Central memory CD8-positive, alpha-beta T cell (primary cell): Measurements from ENCODE around the gene CPNE2.
"Not testable (repeated sequence)": the region's sequence is repeated elsewhere in the genome, so short reads cannot be mapped to it uniquely, and the experiment has no call there.

Source experiments
- ATAC-seq: fragments of 150-1000 bp; cut with Tn5 transposase; replicated peaks from 2 replicates; pipeline ENCODE4 v1.10.0; 2022; ENCODE audit warnings: mild to moderate bottlenecking, moderate FRiP score, moderate number of reproducible peaks; ENCODE audit not compliant: poor library complexity, severe bottlenecking; ENCODE audit errors: extremely low read depth
- DNase-seq, 2 donors: peaks; one replicate each; pipeline ENCODE4 v3.0.0; 2021; ENCODE audit warnings: low spot score in 2 of 2
- H3K27ac Mint-ChIP-seq: one replicate; pipeline ENCODE4 v1.8.0; 2022; ENCODE audit warnings: low read depth, mild to moderate bottlenecking, moderate library complexity, mixed read lengths
- H3K27me3 Mint-ChIP-seq: one replicate; pipeline ENCODE4 v1.8.0; 2022; ENCODE audit warnings: mixed read lengths
- H3K36me3 Mint-ChIP-seq: one replicate; pipeline ENCODE4 v1.8.0; 2022; ENCODE audit warnings: mild to moderate bottlenecking, moderate library complexity, mixed read lengths; ENCODE audit not compliant: insufficient read depth
- H3K4me1 Mint-ChIP-seq: one replicate; pipeline ENCODE4 v1.8.0; 2022; ENCODE audit warnings: mixed read lengths
- H3K4me3 Mint-ChIP-seq: one replicate; pipeline ENCODE4 v1.8.0; 2022; ENCODE audit warnings: mild to moderate bottlenecking, moderate library complexity, mixed read lengths
- H3K9me3 Mint-ChIP-seq: one replicate; pipeline ENCODE4 v1.8.0; 2022; ENCODE audit warnings: mixed read lengths

Gene CPNE2

DNA sequence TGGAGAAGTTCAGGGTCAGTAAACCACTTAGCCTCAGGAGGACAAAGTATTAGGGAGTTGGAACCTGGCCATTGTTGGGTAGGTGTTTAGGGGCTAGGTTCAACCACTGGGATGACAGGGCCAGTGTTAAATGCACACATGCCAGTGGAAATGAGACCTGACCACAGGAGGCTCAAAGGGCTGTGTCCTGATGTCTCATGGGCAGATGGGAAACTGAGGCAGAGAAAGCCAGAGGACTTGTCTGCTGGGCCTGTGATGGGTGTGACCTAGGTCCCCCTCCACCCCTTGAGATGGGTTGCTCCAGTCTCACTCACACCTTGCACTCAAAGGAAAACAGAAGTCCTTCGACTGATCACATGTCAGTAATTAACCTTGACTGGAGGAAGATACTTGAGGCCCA lies 16.0 kb downstream of the CPNE2 start:
- DNase-seq, result no peak
- H3K4me3 Mint-ChIP-seq, result no peak overlapping the region
- H3K27ac Mint-ChIP-seq, result no peak overlapping the region

DNA sequence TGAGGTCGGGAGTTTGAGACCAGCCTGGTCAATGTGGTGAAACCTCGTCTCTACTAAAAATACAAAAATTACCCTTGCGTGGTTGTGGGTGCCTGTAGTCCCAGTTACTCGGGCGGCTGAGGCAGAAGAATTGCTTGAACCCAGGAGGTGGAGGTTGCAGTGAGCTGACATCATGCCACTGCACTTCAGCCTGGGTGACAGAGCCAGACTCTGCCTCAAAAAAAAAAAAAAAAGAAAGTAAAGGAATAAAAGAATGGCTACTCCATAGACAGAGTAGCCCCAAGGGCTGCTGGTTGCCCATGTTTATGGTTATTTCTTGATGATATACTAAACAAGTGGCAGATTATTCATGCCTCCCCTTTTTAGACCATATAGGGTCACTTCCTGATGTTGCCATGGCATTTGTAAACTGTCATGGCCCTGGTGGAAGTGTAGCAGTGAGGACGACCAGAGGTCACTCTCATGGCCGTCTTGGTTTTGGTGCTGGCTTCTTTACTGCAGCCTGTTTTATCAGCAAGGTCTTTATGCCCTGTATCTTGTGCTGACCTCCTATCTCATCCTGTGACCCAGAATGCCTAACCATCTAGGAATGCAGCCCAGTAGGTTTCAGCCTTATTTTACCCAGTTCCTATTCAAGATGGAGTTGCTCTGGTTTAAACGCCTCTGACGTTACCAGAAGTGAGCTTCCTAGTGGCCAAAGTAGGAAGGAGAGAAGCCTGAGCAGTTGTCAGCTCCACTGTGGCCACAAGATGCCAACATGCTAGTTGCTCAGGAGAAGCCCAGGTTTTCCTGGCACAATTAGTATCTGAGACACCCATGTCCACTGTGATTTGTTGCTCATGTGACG lies 17.1 kb downstream of the CPNE2 start:
- not testable (repeated sequence) for H3K27ac Mint-ChIP-seq, H3K36me3 Mint-ChIP-seq, ATAC-seq, H3K27me3 Mint-ChIP-seq, DNase-seq, H3K4me3 Mint-ChIP-seq, H3K9me3 Mint-ChIP-seq
- peaks cover 15% of the 10 kb centered on the region for H3K4me1 Mint-ChIP-seq

More for the DNA sequence above, 16.0 kb downstream of the CPNE2 start:
- ATAC-seq, result no peak
- Mint-ChIP-seq H3K27me3 (no peaks in the 10 kb centered on the region), H3K4me1 (peaks cover 21% of the 10 kb centered on the region), H3K9me3 (no peaks in the 10 kb centered on the region), H3K36me3 (peaks cover 2% of the 10 kb centered on the region)

DNA sequence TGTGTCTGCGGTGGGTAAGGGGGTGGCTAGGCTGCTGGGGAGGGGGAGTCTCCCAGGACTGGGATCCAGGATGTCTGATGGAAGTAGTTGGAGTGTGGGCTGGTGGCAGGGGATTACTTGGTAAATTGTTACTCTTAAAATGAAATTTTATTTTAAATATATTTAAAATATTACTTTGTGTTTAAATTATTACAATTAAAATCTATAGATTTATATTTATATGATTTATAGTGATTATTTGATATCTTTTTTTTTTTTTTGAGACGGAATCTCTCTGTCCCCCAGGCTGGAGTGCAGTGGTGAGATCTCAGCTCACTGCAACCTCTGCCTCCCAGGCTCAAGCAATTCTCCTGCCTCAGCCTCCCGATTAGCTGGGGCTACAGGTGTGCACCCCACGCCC lies 18.6 kb downstream of the CPNE2 start:
- ATAC-seq (no peak), DNase-seq (no peak)
- Mint-ChIP-seq H3K4me3 (no peak overlapping the region), H3K36me3 (peaks cover 2% of the 10 kb centered on the region), H3K27ac (no peak overlapping the region), H3K9me3 (no peaks in the 10 kb centered on the region), H3K4me1 (peaks cover 7% of the 10 kb centered on the region), H3K27me3 (no peaks in the 10 kb centered on the region)

DNA sequence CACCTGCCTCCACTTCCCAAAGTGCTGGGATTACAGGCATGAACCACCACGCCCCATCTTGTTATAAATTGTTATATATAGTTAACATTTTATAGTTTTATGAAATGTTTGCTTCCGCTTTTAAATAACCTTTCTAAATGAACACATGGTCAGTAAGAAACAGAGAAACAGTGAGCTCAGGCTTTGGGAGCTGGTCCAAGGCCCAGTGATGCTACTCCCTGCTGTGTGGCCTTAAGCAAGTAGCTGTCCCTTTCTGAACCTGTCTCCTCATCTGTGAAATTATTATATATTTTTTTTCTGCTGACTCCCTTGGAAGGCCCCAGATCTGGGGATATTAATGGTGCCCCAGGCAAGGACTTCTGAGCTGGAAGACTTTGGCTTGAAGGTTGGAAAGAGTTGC lies 19.0 kb downstream of the CPNE2 start:
- no peak overlapping the region for H3K4me3 Mint-ChIP-seq
- ATAC-seq (no peak), DNase-seq (no peak)
- no peaks in the 10 kb centered on the region for H3K27me3 Mint-ChIP-seq
- no peaks in the 10 kb centered on the region for H3K9me3 Mint-ChIP-seq
- no peak overlapping the region for H3K27ac Mint-ChIP-seq
- H3K4me1 Mint-ChIP-seq, result peaks cover 3% of the 10 kb centered on the region
- peaks cover 1% of the 10 kb centered on the region for H3K36me3 Mint-ChIP-seq

DNA sequence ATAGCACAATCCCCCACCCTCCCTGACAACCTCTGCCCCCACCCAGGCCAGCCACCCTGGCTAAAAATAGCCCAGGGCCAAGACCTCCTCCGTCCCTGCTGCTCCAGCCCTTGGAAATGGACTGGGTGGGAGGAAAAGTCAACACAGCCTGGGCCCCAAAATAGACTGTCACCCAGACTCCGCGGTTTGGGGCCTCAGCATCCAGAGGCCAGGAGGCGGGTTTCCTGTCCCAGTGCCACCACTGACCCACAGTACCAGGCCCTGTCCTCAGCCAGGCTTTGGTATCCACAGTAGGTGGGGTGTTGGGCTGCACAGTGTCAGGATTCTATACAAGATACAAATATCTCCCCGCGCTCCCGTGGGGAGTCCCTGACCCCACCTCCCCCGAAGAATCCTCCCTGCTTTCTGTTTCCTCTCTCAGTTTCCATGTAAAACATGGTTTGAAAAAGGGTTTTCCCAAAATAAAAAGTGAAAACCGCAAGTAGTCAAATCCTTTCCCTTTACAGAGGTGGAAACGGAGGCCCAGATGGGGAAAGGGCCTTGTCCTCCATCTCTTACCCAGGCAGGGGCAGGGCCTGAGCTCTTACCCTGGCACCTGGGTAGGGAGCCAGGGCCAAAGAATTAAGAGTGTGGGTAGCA lies 20.1 kb downstream of the CPNE2 start:
- Mint-ChIP-seq H3K4me1 (no peaks in the 10 kb centered on the region), H3K9me3 (no peaks in the 10 kb centered on the region), H3K27ac (no peak overlapping the region), H3K36me3 (no peaks in the 10 kb centered on the region), H3K27me3 (no peaks in the 10 kb centered on the region), H3K4me3 (no peak overlapping the region)
- DNase-seq (no peak), ATAC-seq (no peak)

DNA sequence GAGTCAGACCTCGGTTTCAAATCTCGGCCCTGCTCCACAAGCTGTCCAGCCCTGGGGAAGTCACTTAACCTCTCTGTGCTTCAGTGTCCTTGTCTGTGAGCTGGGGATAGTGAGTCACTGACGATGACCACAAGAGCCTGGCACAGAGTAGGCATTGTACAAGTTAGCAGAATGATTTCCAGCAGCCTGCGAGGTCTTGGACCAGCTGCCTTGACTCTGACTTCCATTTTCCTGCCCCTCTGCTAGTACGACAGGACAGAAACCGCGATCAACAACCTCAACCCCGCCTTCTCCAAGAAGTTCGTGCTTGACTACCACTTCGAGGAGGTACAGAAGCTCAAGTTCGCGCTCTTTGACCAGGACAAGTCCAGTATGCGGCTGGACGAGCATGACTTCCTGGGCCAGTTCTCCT lies 20.7 kb downstream of the CPNE2 start:
- Mint-ChIP-seq H3K27ac (no peak overlapping the region), H3K9me3 (no peaks in the 10 kb centered on the region), H3K27me3 (no peaks in the 10 kb centered on the region), H3K4me3 (no peak overlapping the region), H3K4me1 (no peaks in the 10 kb centered on the region), H3K36me3 (no peaks in the 10 kb centered on the region)
- ATAC-seq (no peak), DNase-seq (no peak)

DNA sequence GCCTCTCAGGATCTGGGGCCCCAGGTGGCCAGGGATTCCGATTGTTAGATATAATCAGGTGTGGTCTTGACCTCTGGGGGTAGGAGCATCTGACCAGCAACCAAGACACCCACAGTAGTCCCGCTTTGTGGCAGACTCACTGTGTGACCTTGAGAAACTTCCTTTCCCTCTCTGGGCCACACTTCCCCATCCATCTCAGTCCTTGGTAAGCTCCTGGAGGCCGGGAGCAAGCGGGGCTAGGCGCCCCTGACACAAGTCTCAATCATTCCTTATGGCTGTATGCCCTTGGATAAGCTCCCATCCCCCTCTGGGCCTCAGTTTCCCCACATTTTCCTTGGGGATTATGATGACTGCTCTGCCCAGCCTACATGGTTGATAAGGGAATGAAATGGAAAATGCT lies 21.3 kb downstream of the CPNE2 start:
- Mint-ChIP-seq H3K27me3 (no peaks in the 10 kb centered on the region), H3K36me3 (no peaks in the 10 kb centered on the region), H3K9me3 (no peaks in the 10 kb centered on the region), H3K27ac (no peak overlapping the region), H3K4me1 (no peaks in the 10 kb centered on the region), H3K4me3 (no peak overlapping the region)
- DNase-seq (no peak), ATAC-seq (no peak)

DNA sequence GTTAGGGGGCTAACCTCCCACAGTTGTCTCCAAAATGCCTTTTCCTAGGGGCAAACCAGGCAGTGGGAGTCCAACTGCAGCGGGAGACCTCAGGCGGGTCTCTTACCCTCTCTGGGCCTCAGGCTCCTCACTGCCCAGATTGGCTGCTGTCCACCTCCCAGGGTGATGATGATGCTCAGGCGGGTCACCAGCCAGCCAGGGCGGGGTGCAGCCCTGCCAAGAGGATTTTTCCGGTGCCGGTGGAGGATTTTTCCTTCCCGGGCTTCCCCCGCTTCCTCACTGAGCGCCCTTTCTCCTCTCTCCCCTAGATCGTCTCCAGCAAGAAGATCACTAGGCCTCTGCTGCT lies 22.8 kb downstream of the CPNE2 start:
- no peaks in the 10 kb centered on the region for H3K36me3 Mint-ChIP-seq
- DNase-seq, result no peak
- H3K4me1 Mint-ChIP-seq, result no peaks in the 10 kb centered on the region
- H3K4me3 Mint-ChIP-seq, result no peak overlapping the region
- no peaks in the 10 kb centered on the region for H3K27me3 Mint-ChIP-seq
- no peak for ATAC-seq
- H3K27ac Mint-ChIP-seq, result no peak overlapping the region
- H3K9me3 Mint-ChIP-seq, result no peaks in the 10 kb centered on the region

DNA sequence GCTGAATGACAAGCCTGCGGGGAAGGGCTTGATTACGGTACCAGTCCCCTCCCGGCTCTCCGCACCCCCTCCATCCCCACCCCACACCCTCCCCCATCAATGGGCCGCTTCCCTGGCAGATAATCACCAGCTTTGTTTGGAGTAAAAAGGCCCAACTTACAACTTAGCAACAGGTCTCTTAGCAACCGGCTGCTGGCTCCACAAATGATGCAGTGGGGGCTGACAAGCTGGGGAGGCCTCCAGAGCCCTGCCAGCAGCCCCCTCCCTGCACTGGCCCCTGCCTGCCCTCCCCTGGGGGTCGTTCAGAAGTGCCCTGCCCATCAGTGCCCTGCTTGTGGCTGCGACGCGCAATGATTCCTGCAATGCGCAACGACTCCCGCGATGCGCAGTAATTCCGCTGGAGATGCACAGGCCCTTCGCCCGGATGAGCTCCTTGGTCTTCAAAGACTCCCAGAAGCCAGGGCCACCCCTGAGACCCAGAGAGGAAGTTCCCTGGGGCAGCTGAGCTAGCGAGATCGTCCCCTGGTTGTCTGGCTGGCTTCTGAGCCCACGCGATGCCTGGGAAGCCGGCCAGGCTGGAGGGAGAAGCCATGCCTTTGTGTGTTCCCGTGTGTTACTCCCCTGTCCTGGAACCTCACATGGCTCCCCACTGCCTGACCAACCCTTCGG lies 23.3 kb downstream of the CPNE2 start:
- H3K9me3 Mint-ChIP-seq, result no peaks in the 10 kb centered on the region
- H3K4me1 Mint-ChIP-seq, result no peaks in the 10 kb centered on the region
- H3K27ac Mint-ChIP-seq, result no peak overlapping the region
- peaks cover 2% of the 10 kb centered on the region for H3K36me3 Mint-ChIP-seq
- H3K27me3 Mint-ChIP-seq, result no peaks in the 10 kb centered on the region
- no peak for DNase-seq
- ATAC-seq, result no peak
- H3K4me3 Mint-ChIP-seq, result no peak overlapping the region

DNA sequence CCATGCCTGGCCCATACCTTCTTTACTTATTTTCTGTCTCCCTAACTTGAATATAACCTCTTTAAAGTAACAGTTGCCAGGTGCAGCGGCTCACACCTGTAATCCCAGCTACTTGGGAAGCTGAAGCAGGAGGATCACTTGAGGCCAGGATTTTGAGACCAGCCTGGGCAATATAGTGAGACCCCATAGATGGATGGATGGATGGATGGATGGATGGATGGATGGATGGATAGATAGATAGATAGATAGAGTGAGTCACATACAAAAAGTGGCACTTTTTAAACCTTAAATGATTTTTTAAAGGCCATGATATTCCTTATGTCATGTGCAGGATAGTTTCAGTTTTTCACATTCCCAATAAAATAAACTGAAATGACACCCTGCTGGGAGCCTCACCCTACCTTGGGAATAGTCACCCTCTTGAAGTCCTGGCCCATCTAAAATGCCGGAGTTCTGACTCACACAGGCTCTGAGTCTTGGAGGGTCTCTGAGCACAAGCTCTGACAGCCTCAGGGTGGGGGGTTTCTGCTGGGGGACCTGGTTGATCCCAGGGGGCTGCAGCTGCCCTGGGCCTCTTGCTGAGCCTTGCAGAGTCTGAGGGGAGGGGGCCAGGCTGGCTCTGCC lies 26.2 kb downstream of the CPNE2 start:
- no peak overlapping the region for H3K27ac Mint-ChIP-seq
- H3K4me1 Mint-ChIP-seq, result peaks cover 7% of the 10 kb centered on the region
- peaks cover 3% of the 10 kb centered on the region for H3K36me3 Mint-ChIP-seq
- no peaks in the 10 kb centered on the region for H3K9me3 Mint-ChIP-seq
- H3K4me3 Mint-ChIP-seq, result no peak overlapping the region
- DNase-seq (no peak), ATAC-seq (no peak)
- no peaks in the 10 kb centered on the region for H3K27me3 Mint-ChIP-seq

DNA sequence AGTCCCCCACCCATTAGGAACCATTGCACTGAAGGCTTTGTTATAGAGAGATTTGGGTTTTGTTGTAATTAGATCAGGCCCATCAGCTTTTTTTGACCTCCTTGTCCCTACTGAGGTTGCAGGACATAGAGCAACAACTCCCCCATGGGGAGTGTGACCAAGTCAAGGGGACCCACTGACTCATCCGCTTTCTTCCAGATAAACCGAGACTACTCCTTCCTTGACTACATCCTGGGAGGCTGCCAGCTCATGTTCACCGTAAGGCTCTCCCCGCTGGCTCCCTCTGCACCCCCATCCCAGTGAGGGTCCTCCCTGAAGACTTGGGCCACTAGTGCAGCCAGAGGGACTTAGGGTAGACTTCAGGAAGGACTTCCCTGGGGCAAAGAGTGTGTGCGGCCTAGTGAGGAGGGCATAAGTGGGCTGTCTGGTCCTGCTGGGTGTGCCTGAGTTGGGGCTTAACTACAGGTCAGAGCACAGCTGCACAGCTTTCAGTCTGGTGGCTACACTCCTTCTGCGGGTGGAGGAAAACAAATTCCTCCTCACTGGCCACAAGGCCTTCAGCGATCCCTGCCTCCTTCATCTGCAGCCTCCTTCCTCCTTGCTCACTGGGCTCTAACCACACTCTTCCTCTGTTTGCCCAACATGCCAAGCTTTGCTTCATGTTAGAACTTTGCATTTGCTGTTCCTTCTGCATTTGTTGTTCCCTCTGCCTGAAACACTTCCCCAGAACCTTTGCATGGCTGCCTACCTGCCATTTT lies 31.0 kb downstream of the CPNE2 start:
- Mint-ChIP-seq H3K36me3 (peaks cover 6% of the 10 kb centered on the region), H3K4me1 (peaks cover 51% of the 10 kb centered on the region), H3K27ac (peak overlapping the region; percentile 93), H3K9me3 (no peaks in the 10 kb centered on the region), H3K4me3 (peak overlapping the region; percentile 17), H3K27me3 (no peaks in the 10 kb centered on the region)
- ATAC-seq, result no peak
- DNase-seq, result no peak

DNA sequence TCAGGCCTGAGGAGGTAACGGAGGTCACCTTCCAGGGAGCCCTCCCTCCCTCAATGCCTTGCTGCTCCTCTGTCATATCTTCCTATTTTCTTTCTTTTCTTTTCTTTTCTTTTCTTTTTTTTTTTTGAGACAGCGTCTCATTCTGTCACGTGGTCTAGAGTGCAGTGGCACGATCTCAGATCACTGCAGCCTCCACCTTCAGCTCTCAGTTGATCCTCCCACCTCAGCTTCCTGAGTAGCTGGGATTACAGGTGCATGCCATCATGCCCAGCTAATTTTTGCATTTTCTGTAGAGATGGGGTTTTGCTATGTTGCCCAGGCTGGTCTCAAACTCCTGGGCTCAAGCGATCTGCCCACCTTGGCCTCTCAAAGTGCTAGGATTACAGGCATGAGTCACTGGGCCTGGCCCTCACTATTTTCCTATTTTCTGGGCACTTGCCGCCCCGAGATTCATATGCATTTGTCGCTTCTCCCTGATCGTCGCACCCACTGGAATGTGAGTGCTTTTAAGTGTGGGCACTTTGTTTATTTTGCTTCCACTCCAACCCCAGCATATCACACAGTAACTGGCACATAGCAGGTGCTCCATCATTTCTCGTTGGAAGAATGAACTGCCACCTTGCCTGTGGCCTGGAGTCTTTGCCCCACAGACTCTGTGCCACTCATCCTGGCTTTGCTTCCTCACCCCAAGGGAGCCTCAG lies 31.7 kb downstream of the CPNE2 start:
- Mint-ChIP-seq H3K27ac (peak overlapping the region; percentile 93), H3K4me1 (peaks cover 58% of the 10 kb centered on the region), H3K27me3 (no peaks in the 10 kb centered on the region), H3K36me3 (peaks cover 6% of the 10 kb centered on the region), H3K4me3 (peak overlapping the region; percentile 17), H3K9me3 (no peaks in the 10 kb centered on the region)
- DNase-seq, result no peak
- ATAC-seq, result no peak
